Brain microvascular endothelial cell (primary cell): Measurements from ENCODE around the gene ESRRB.

ENCODE experiments used
- DNase-seq: peaks from one replicate; pipeline ENCODE4 v3.0.0-alpha.2; 2020
- H3K27ac ChIP-seq: fragments of 250-450 bp; sonication (Bioruptor Pico); 2 replicates; pipeline ENCODE4 v1.5.1; 2020; ENCODE audit warnings: mild to moderate bottlenecking, moderate library complexity
- H3K27me3 ChIP-seq: fragments of 250-450 bp; sonication (Bioruptor Pico); replicated peaks from 2 replicates; pipeline ENCODE4 v1.5.1; 2020; ENCODE audit warnings: mild to moderate bottlenecking
- H3K36me3 ChIP-seq: fragments of 250-450 bp; sonication (Bioruptor Pico); replicated peaks from 2 replicates; pipeline ENCODE4 v1.5.1; 2020; ENCODE audit warnings: mild to moderate bottlenecking
- H3K4me3 ChIP-seq: 2 replicates; pipeline ENCODE4 v1.5.1; 2011; ENCODE audit warnings: low read depth, mild to moderate bottlenecking, control low read depth, low read length, moderate library complexity
- in situ Hi-C: cut with HindIII; loops from 2 replicates; pipeline ENCODE4 v1.10.0; 2017; ENCODE audit warnings: low sequenced_read_pairs, low pct_ligation_motif_present
- TF ChIP-seq, protein P1 (sequence below): IDR thresholded peaks from 2 replicates; pipeline ENCODE4 v1.5.1; 2011; ENCODE audit warnings: low read depth, mild to moderate bottlenecking, moderate library complexity, low read length, control low read depth, inconsistent platforms; ENCODE audit errors: missing control alignments

The ESRRB gene

DNA sequence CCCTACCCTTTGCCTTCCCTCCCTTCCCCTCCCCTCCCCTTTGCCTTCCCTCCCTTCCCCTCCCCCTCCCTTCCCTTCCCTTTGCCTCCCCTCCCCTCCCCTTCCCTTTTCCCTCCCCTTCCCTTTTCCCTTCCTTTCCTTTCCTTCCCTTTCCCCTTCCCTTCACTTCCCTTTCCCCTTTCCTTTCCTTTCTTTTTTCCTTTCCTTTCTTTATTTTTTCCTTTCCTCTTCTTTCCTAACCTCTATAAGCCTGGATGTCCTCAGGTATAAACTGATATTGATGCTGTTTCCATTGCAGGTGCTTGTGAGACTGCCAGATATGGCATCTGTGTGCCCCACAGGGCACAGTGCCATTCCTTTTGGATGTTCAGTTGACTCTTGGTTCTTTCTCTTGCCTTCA is 163.2 kb downstream of the ESRRB start:
- in situ Hi-C loops = no loop called here
- DNase-seq = no peak
- Histone ChIP-seq H3K4me3 (no peak overlapping the region), H3K36me3 (no peaks in the 10 kb centered on the region), H3K27ac (no peak overlapping the region), H3K27me3 (no peaks in the 10 kb centered on the region)
- TF ChIP-seq, protein P1, sequence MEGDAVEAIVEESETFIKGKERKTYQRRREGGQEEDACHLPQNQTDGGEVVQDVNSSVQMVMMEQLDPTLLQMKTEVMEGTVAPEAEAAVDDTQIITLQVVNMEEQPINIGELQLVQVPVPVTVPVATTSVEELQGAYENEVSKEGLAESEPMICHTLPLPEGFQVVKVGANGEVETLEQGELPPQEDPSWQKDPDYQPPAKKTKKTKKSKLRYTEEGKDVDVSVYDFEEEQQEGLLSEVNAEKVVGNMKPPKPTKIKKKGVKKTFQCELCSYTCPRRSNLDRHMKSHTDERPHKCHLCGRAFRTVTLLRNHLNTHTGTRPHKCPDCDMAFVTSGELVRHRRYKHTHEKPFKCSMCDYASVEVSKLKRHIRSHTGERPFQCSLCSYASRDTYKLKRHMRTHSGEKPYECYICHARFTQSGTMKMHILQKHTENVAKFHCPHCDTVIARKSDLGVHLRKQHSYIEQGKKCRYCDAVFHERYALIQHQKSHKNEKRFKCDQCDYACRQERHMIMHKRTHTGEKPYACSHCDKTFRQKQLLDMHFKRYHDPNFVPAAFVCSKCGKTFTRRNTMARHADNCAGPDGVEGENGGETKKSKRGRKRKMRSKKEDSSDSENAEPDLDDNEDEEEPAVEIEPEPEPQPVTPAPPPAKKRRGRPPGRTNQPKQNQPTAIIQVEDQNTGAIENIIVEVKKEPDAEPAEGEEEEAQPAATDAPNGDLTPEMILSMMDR = no peak

- in situ Hi-C loops = no loop called here
- Histone ChIP-seq H3K27me3 (no peaks in the 10 kb centered on the region), H3K36me3 (no peaks in the 10 kb centered on the region), H3K27ac (no peak overlapping the region), H3K4me3 (no peak overlapping the region)
- TF ChIP-seq, protein P1 = no peak
- no peak for DNase-seq
Observed at GRCh38 chr14:76541594-76542219, 165.8 kb downstream of the ESRRB start.

- Histone ChIP-seq H3K36me3 (no peaks in the 10 kb centered on the region), H3K27me3 (no peaks in the 10 kb centered on the region), H3K4me3 (no peak overlapping the region), H3K27ac (no peak overlapping the region)
- in situ Hi-C loops = no loop called here
- TF ChIP-seq, protein P1 = peak; percentile 48
- no peak for DNase-seq
Observed at GRCh38 chr14:76546426-76547221, 170.7 kb downstream of the ESRRB start.

- H3K36me3 ChIP-seq = no peaks in the 10 kb centered on the region
- DNase-seq = no peak
- TF ChIP-seq, protein P1 = no peak
- H3K27ac ChIP-seq = no peak overlapping the region
- in situ Hi-C loops = no loop called here
- H3K4me3 ChIP-seq = no peak overlapping the region
- H3K27me3 ChIP-seq = no peaks in the 10 kb centered on the region
Observed at GRCh38 chr14:76547831-76548230, 171.9 kb downstream of the ESRRB start.

- H3K27me3 ChIP-seq = no peaks in the 10 kb centered on the region
- H3K4me3 ChIP-seq = no peak overlapping the region
- H3K36me3 ChIP-seq = no peaks in the 10 kb centered on the region
- in situ Hi-C loops = no loop called here
- TF ChIP-seq, protein P1 = no peak
- DNase-seq = no peak
- no peak overlapping the region for H3K27ac ChIP-seq
Observed at GRCh38 chr14:76550534-76550933, 174.6 kb downstream of the ESRRB start.
